Endothelial cell of umbilical vein (primary cell): ENCODE data around the gene COPRS. TPM values are rescaled to one million over a fixed set of nuclear protein-coding genes. Genes with fewer than 3 reads are reported as not detected.

Experiments used
- Bru-seq: library from RNA; stranded (reverse); fragments of 400-500 nt; gene quantifications from one replicate; lab custom pipeline; 2021; lab: Mats Ljungman, UMichigan
- BruChase-seq, 2 experiments: library from RNA; stranded (reverse); fragments of 400-500 nt; gene quantifications; one replicate each; lab custom pipeline; 2021; lab: Mats Ljungman, UMichigan
- BruUV-seq: library from RNA; stranded (reverse); fragments of 400-500 nt; replicated peaks from 2 replicates; lab custom pipeline; 2021; lab: Mats Ljungman, UMichigan
- CTCF ChIA-PET: fragments of 300-600, 350-600 bp; sonication (Branson Sonifier 250); formaldehyde crosslinking; loops from one replicate; lab custom pipeline; 2021; ENCODE audit warnings: antibody characterized with exemption, inconsistent platforms; lab: Charles Lee
- POLR2A ChIA-PET: fragments of 300-600, 350-600 bp; sonication (Branson Sonifier 250); formaldehyde crosslinking; loops from one replicate; lab custom pipeline; 2021; ENCODE audit warnings: antibody characterized with exemption, inconsistent platforms; lab: Charles Lee
- DNase-seq: peaks from one replicate; pipeline ENCODE4 v3.0.0-alpha.2; 2011; ENCODE audit warnings: low read depth, low spot score
- FAIRE-seq: peaks from 2 replicates; lab custom pipeline; 2011; peaks lifted over from hg19 to GRCh38; lab: Jason Lieb, UNC
- H2AFZ ChIP-seq: 2 replicates; pipeline ENCODE4 v1.6.0; 2012; ENCODE audit warnings: low read depth, low read length, control low read depth, inconsistent platforms
- H3K27ac ChIP-seq: 2 replicates; pipeline ENCODE4 v1.5.1; 2011; ENCODE audit warnings: low read depth, mild to moderate bottlenecking, control low read depth, low read length, moderate library complexity; ENCODE audit not compliant: insufficient read depth
- H3K27me3 ChIP-seq, 2 experiments: 2 replicates each; pipeline versions ENCODE4 v1.6.0 to v1.6.1; 2011; ENCODE audit warnings: low read length in 2 of 2, mixed read lengths in 1 of 2; ENCODE audit not compliant: control insufficient read depth in 2 of 2, insufficient read depth in 2 of 2
- H3K36me3 ChIP-seq, 2 experiments: 2 replicates in 1 of 2; 3 replicates in 1 of 2; pipeline ENCODE4 v1.5.1; 2011; ENCODE audit warnings: low read length in 2 of 2, mild to moderate bottlenecking in 1 of 2, moderate library complexity in 1 of 2; ENCODE audit not compliant: control insufficient read depth in 2 of 2, insufficient read depth in 2 of 2; ENCODE audit errors: extremely low read depth in 1 of 2
- H3K4me1 ChIP-seq: 3 replicates; pipeline ENCODE4 v1.5.1; 2011; ENCODE audit warnings: mild to moderate bottlenecking, low read length; ENCODE audit not compliant: control insufficient read depth, insufficient read depth; ENCODE audit errors: extremely low read depth
- H3K4me2 ChIP-seq: 2 replicates; pipeline ENCODE4 v1.6.1; 2011; ENCODE audit warnings: low read length, control low read depth, mixed read lengths; ENCODE audit not compliant: insufficient read depth
- H3K4me3 ChIP-seq, 3 experiments: fragments of 200-600 bp in 1 of 3; sonication (generic), shearing (Covaris generic) in 1 of 3; replicated peaks in 1 of 3; 2 replicates each; pipeline ENCODE4 v1.5.1; 2011 to 2016; ENCODE audit warnings: control low read depth in 3 of 3, low read length in 3 of 3, mild to moderate bottlenecking in 2 of 3, inconsistent platforms in 1 of 3, low read depth in 1 of 3, moderate library complexity in 1 of 3; ENCODE audit not compliant: insufficient read depth in 1 of 3
- H3K79me2 ChIP-seq: 2 replicates; pipeline ENCODE4 v1.6.0; 2012; ENCODE audit warnings: low read length, inconsistent platforms; ENCODE audit not compliant: control insufficient read depth, insufficient read depth
- H3K9ac ChIP-seq: replicated peaks from 2 replicates; pipeline ENCODE3; 2011; ENCODE audit warnings: low read length, control low read depth; ENCODE audit not compliant: insufficient read depth; ENCODE audit errors: extremely low read depth
- H3K9me1 ChIP-seq: replicated peaks from 3 replicates; pipeline ENCODE4 v1.6.0; 2011; ENCODE audit warnings: mild to moderate bottlenecking, low read length; ENCODE audit not compliant: control insufficient read depth, insufficient read depth; ENCODE audit errors: extremely low read depth
- H3K9me3 ChIP-seq: replicated peaks from 2 replicates; pipeline ENCODE4 v1.5.1; 2012; ENCODE audit warnings: low read length, inconsistent platforms; ENCODE audit not compliant: control insufficient read depth, insufficient read depth
- H4K20me1 ChIP-seq: replicated peaks from 2 replicates; pipeline ENCODE3; 2011; ENCODE audit warnings: mild to moderate bottlenecking, low read length; ENCODE audit not compliant: control insufficient read depth, insufficient read depth; ENCODE audit errors: extremely low read depth
- EZH2 ChIP-seq: IDR thresholded peaks from 2 replicates; pipeline ENCODE4 v1.6.1; 2012; ENCODE audit warnings: borderline replicate concordance, low read depth, mild to moderate bottlenecking, moderate library complexity, low read length, inconsistent platforms; ENCODE audit not compliant: severe bottlenecking
- FOS ChIP-seq: IDR thresholded peaks from 2 replicates; pipeline ENCODE4 v1.6.1; 2011; ENCODE audit warnings: mild to moderate bottlenecking, low read length, moderate library complexity, borderline replicate concordance; ENCODE audit not compliant: insufficient read depth
- GATA2 ChIP-seq: IDR thresholded peaks from 2 replicates; pipeline ENCODE4 v1.7.0; 2011; ENCODE audit warnings: low read depth, mild to moderate bottlenecking, moderate library complexity, mixed read lengths, low read length; ENCODE audit not compliant: insufficient read length, insufficient read depth
- JUN ChIP-seq: IDR thresholded peaks from 2 replicates; pipeline ENCODE4 v1.6.1; 2011; ENCODE audit warnings: borderline replicate concordance, low read depth; ENCODE audit not compliant: insufficient read length, insufficient read depth
- MAX ChIP-seq: IDR thresholded peaks from 2 replicates; pipeline ENCODE4 v1.6.1; 2011; ENCODE audit not compliant: insufficient read depth, insufficient read length
- MYC ChIP-seq: IDR thresholded peaks from one replicate; pipeline ENCODE4 v1.6.1; 2011; ENCODE audit warnings: mild to moderate bottlenecking, low read depth, low read length
- POLR2A ChIP-seq: IDR thresholded peaks from 2 replicates; pipeline ENCODE4 v1.6.1; 2012; ENCODE audit warnings: low read depth, mild to moderate bottlenecking, control low read depth, low read length
- POLR2AphosphoS5 ChIP-seq: IDR thresholded peaks from 2 replicates; pipeline ENCODE4 v1.6.1; 2012; ENCODE audit warnings: low read depth, mild to moderate bottlenecking, control low read depth, low read length, moderate library complexity; ENCODE audit not compliant: insufficient read depth
- dilution Hi-C: fragments of 300-500 bp; cut with MboI; formaldehyde crosslinking; loops from one replicate; pipeline ENCODE4 v1.15.0; 2019; ENCODE audit warnings: low sequenced_read_pairs; ENCODE audit not compliant: extremely low pct_ligation_motif_present
- intact Hi-C: fragments of 100-400 bp; cut with micrococcal nuclease; formaldehyde crosslinking; loops from one replicate; pipeline ENCODE4 v1.10.0; 2022
- long read RNA-seq: library from polyadenylated mRNA; stranded (forward); transcript quantifications from one replicate; pipeline ENCODE4 v2.0.0, GENCODE V29; 2021
- polyA minus RNA-seq, 3 experiments: library from RNA; depleted of rRNA, polyadenylated mRNA; stranded (reverse); fragments of >200 nt; gene quantifications; 1 replicate in 1 of 3; 2 replicates in 2 of 3; pipeline ENCODE4 v1.2.3, GENCODE V29; 2011
- polyA plus RNA-seq, 4 experiments: library from polyadenylated mRNA; depleted of rRNA in 3 of 4; stranded (reverse) in 3 of 4; unstranded in 1 of 4; fragments of >200 nt; gene quantifications; 2 replicates each; pipeline versions ENCODE4 v1.2.1 to v1.2.3, GENCODE V29; 2011 to 2012; ENCODE audit warnings: missing spikeins in 1 of 4
- total RNA-seq: library from RNA; stranded (reverse); gene quantifications from 2 replicates; pipeline ENCODE4 v1.2.3, GENCODE V29; 2021
- TF ChIP-seq, protein P1 (sequence below), 2 donors: IDR thresholded peaks; 1 replicate in 1 of 2; 2 replicates in 1 of 2; pipeline ENCODE4 v1.5.1; 2011; ENCODE audit warnings: low read length in 2 of 2, mild to moderate bottlenecking in 2 of 2, moderate library complexity in 2 of 2, control low read depth in 1 of 2, inconsistent platforms in 1 of 2, low read depth in 1 of 2; ENCODE audit not compliant: insufficient read depth in 1 of 2; ENCODE audit errors: extremely low read depth in 1 of 2

Gene COPRS
- 48.0 and 48.8 TPM in 2 replicates for total RNA-seq
- 41.3 and 43.1 TPM in 2 replicates for polyA plus RNA-seq
- 41.4 and 42.2 TPM in 2 replicates for polyA plus RNA-seq (2011; cell fraction: cytosol; rRNA removed)
- polyA plus RNA-seq (2011; cell fraction: nucleus; rRNA removed) = 16.8 and 18.7 TPM in 2 replicates
- 61.2 and 72.5 TPM in 2 replicates for polyA plus RNA-seq (2012)
- polyA minus RNA-seq = 23.3 and 24.1 TPM in 2 replicates
- 30.9 TPM for polyA minus RNA-seq (2011; cell fraction: cytosol; rRNA and poly(A)+ RNA removed)
- polyA minus RNA-seq (2011; cell fraction: nucleus; rRNA and poly(A)+ RNA removed) = 5.1 and 7.0 TPM in 2 replicates
- percentile 72 among the genes with signal in this experiment for Bru-seq, nascent RNA
- BruChase-seq, experiment 1, labeled RNA remaining after a 6-hour chase = percentile 83 among the genes with signal in this experiment
- BruChase-seq, experiment 2, labeled RNA remaining after a 2-hour chase = percentile 67 among the genes with signal in this experiment
- long read RNA-seq, transcript COPRS-201 (4 exons, 968 nt) = major isoform, 160 of 171 reads
- long read RNA-seq, partial matches to known transcripts = 3 of 171 reads
- long read RNA-seq, other reads (novel, unspliced or antisense) = 5 of 171 reads

- Histone ChIP-seq H4K20me1 (no peaks in the 10 kb centered on the region), H3K9ac (peak within 1 kb of the TSS; percentile 61), H3K27me3 (no peaks in the 10 kb centered on the region), H3K36me3 (peaks cover 3 to 7% of the 10 kb centered on the region in 2 experiments), H3K79me2 (peaks cover 9% of the 10 kb centered on the region), H3K9me1 (no peaks in the 10 kb centered on the region), H3K9me3 (no peaks in the 10 kb centered on the region), H3K4me1 (peaks cover 12% of the 10 kb centered on the region), H3K4me2 (peak within 1 kb of the TSS; percentile 90), H3K27ac (peak within 1 kb of the TSS; percentile 4), H3K4me3 (peak within 1 kb of the TSS; percentile 44 to 82 (median 77)), H2AFZ (peak within 1 kb of the TSS; percentile 87)
- dilution Hi-C loops (no loop called here), intact Hi-C loops (loop anchor here (1.0 to 10.0 kb wide), 3 partner anchors 42 to 764 kb away; partner anchors contain the start of genes NF1 and UTP6)
- ChIA-PET CTCF (interaction anchor here (0.7 to 1.6 kb wide), 5 partner anchors 16 to 302 kb away, joined by 3 to 8 read pairs (median 3); partner anchors contain the start of gene UTP6), POLR2A (no interaction called here)
- DNase-seq (peak; percentile 78), FAIRE-seq (peak; percentile 79)
- TF ChIP-seq, protein P1, sequence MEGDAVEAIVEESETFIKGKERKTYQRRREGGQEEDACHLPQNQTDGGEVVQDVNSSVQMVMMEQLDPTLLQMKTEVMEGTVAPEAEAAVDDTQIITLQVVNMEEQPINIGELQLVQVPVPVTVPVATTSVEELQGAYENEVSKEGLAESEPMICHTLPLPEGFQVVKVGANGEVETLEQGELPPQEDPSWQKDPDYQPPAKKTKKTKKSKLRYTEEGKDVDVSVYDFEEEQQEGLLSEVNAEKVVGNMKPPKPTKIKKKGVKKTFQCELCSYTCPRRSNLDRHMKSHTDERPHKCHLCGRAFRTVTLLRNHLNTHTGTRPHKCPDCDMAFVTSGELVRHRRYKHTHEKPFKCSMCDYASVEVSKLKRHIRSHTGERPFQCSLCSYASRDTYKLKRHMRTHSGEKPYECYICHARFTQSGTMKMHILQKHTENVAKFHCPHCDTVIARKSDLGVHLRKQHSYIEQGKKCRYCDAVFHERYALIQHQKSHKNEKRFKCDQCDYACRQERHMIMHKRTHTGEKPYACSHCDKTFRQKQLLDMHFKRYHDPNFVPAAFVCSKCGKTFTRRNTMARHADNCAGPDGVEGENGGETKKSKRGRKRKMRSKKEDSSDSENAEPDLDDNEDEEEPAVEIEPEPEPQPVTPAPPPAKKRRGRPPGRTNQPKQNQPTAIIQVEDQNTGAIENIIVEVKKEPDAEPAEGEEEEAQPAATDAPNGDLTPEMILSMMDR (IDR thresholded peaks at IDR 0.05; ENCODE audit: extremely low read depth in 1 of 2, insufficient read depth in 1 of 2, low read depth in 1 of 2, low read length in 2 of 2) = peak in 1 of 2 donors; percentile 8
- TF ChIP-seq JUN (no peak), FOS (no peak), MAX (peak; percentile 78), MYC (no peak), POLR2A (peak; percentile 67), EZH2 (no peak), POLR2AphosphoS5 (peak; percentile 74), GATA2 (no peak)
- BruUV-seq = no TSS peak
Measured at GRCh38 chr17:31858642-31859486, at the start of gene COPRS. TSS of gene COPRS (minus strand) at chr17:31859244. CDS start at chr17:31859199, 45 bp downstream.
